DOHH2 (cell line): ENCODE measurements around the gene TUBB6.

Experiments
- CTCF ChIP-seq: fragments of 200-600 bp; sonication (generic); IDR thresholded peaks from one replicate; pipeline ENCODE4 v1.5.1; 2014; ENCODE audit warnings: antibody characterized with exemption, mild to moderate bottlenecking, low read depth, low read length; ENCODE audit not compliant: poor library complexity, severe bottlenecking
- EZH2phosphoT487 ChIP-seq: fragments of 200-600 bp; sonication (generic); IDR thresholded peaks from 2 replicates; pipeline ENCODE4 v1.6.1; 2017; ENCODE audit warnings: borderline replicate concordance, mild to moderate bottlenecking, antibody characterized with exemption, low read length, moderate library complexity, mixed read lengths

GRCh38 chr18:12347895-12348294, 39.9 kb downstream of the TUBB6 start:
- TF ChIP-seq CTCF (no peak), EZH2phosphoT487 (no peak)
